GM18519 (cell line): ENCODE results near the gene HMGB2.

Experiments
- ATAC-seq: cut with Tn5 transposase; IDR thresholded peaks from one replicate; pipeline ENCODE4 v1.9.1; 2021; ENCODE audit warnings: mild to moderate bottlenecking, moderate library complexity; ENCODE audit not compliant: unreplicated experiment, low FRiP score

HMGB2 gene

GRCh38 chr4:173334085-173334890 lies at the start of gene HMGB2:
Gene HMGB2, minus strand, starts transcription at chr4:173334358. Its CDS starts 709 bp downstream, at chr4:173333649.
- ATAC-seq: peak; percentile 88

GRCh38 chr4:173382349-173382748 lies 48.2 kb upstream of the HMGB2 start:
- no peak for ATAC-seq

GRCh38 chr4:173381610-173382009 lies 47.5 kb upstream of the HMGB2 start:
- no peak for ATAC-seq

- ATAC-seq: no peak
Measured at GRCh38 chr4:173380987-173381386, 46.8 kb upstream of the HMGB2 start.

GRCh38 chr4:173379929-173380328 lies 45.8 kb upstream of the HMGB2 start:
- ATAC-seq: no peak

GRCh38 chr4:173374588-173374987 lies 40.4 kb upstream of the HMGB2 start:
- no peak for ATAC-seq

- ATAC-seq: peak; percentile 8
Measured at GRCh38 chr4:173371292-173372192, 37.4 kb upstream of the HMGB2 start.

GRCh38 chr4:173370477-173371291 lies 36.5 kb upstream of the HMGB2 start, which contains the start of gene SAP30:
Gene SAP30, plus strand, starts transcription at chr4:173370954. Its CDS starts 229 bp downstream, at chr4:173371183.
- ATAC-seq: peak; percentile 49

GRCh38 chr4:173370130-173370476 lies 35.9 kb upstream of the HMGB2 start:
- no peak for ATAC-seq

- no peak for ATAC-seq
Measured at GRCh38 chr4:173367946-173368345, 33.8 kb upstream of the HMGB2 start.

- ATAC-seq: peak; percentile 34
Measured at GRCh38 chr4:173367285-173367684, 33.1 kb upstream of the HMGB2 start.

- no peak for ATAC-seq
Measured at GRCh38 chr4:173365359-173365996, 31.3 kb upstream of the HMGB2 start.

GRCh38 chr4:173362666-173363065 lies 28.5 kb upstream of the HMGB2 start:
- no peak for ATAC-seq

- ATAC-seq: no peak
Measured at GRCh38 chr4:173360587-173361221, 26.5 kb upstream of the HMGB2 start.

GRCh38 chr4:173357939-173358338 lies 23.8 kb upstream of the HMGB2 start:
- ATAC-seq: no peak

- ATAC-seq: no peak
Measured at GRCh38 chr4:173347467-173347866, 13.3 kb upstream of the HMGB2 start.

- ATAC-seq: no peak
Measured at GRCh38 chr4:173346074-173346473, 11.9 kb upstream of the HMGB2 start.

- ATAC-seq: no peak
Measured at GRCh38 chr4:173345648-173346047, 11.5 kb upstream of the HMGB2 start.

- no peak for ATAC-seq
Measured at GRCh38 chr4:173343832-173344397, 9.8 kb upstream of the HMGB2 start.
